GM12878 (cell line): ENCODE measurements around the gene RNPC3. TPM values are rescaled to one million over a fixed set of nuclear protein-coding genes. Genes with fewer than 3 reads are reported as not detected.
"Not testable (repeated sequence)": the region's sequence is repeated elsewhere in the genome, so short reads cannot be mapped to it uniquely, and the experiment has no call there.

Source experiments
- ATAC-seq: fragments of 200-7000 bp; cut with Tn5 transposase; 3 replicates; pipeline ENCODE4 v1.9.1; 2020; ENCODE audit warnings: mild to moderate bottlenecking, moderate library complexity
- BruUV-seq: library from RNA; stranded (reverse); fragments of 400-500 nt; replicated peaks from 2 replicates; lab custom pipeline; 2021; lab: Mats Ljungman, UMichigan
- CTCF ChIA-PET: fragments of 300-600 bp; sonication (Branson Sonifier 250); formaldehyde crosslinking; extraction: SDS; loops from one replicate; lab custom pipeline; 2021; ENCODE audit warnings: inconsistent platforms; lab: Yijun Ruan, JAX
- POLR2A ChIA-PET: fragments of 350-600 bp; formaldehyde crosslinking; extraction: SDS; loops from one replicate; lab custom pipeline; 2021; ENCODE audit warnings: inconsistent platforms; lab: Charles Lee
- RAD21 ChIA-PET: fragments of 300-600 bp; sonication (Branson Sonifier 250); formaldehyde crosslinking; loops from one replicate; lab custom pipeline; 2023; ENCODE audit warnings: antibody characterized with exemption; ENCODE audit not compliant: unreplicated experiment; lab: Charles Lee
- SMC1A ChIA-PET: fragments of 300-600 bp; sonication (Branson Sonifier 250); formaldehyde crosslinking; loops from one replicate; lab custom pipeline; 2023; ENCODE audit not compliant: unreplicated experiment, uncharacterized antibody; lab: Charles Lee
- DNase-seq: peaks from one replicate; pipeline ENCODE4 v3.0.0-alpha.2; 2011; ENCODE audit warnings: low read depth, low spot score
- FAIRE-seq: peaks from 3 replicates; lab custom pipeline; 2011; peaks lifted over from hg19 to GRCh38; lab: Jason Lieb, UNC
- H2AFZ ChIP-seq: 2 replicates; pipeline ENCODE4 v1.6.0; 2011; ENCODE audit warnings: low read depth, low read length, control low read depth; ENCODE audit not compliant: control insufficient read depth
- H3K27ac ChIP-seq: 2 replicates; pipeline ENCODE4 v1.5.1; 2011; ENCODE audit warnings: control low read depth; ENCODE audit not compliant: control insufficient read depth, insufficient read depth
- H3K27me3 ChIP-seq, 2 experiments: replicated peaks in 1 of 2; 2 replicates each; pipeline versions ENCODE4 v1.6.0 to v1.6.1; 2011; ENCODE audit warnings: low read length in 1 of 2; ENCODE audit not compliant: control insufficient read depth in 2 of 2, insufficient read depth in 2 of 2
- H3K36me3 ChIP-seq, 2 experiments: 2 replicates each; pipeline ENCODE4 v1.5.1; 2011; ENCODE audit warnings: low read length in 1 of 2; ENCODE audit not compliant: control insufficient read depth in 2 of 2, insufficient read depth in 2 of 2
- H3K4me1 ChIP-seq: 2 replicates; pipeline ENCODE4 v1.6.1; 2011; ENCODE audit warnings: mild to moderate bottlenecking, low read length, moderate library complexity, mixed read lengths; ENCODE audit not compliant: control insufficient read depth, insufficient read depth
- H3K4me2 ChIP-seq: 2 replicates; pipeline ENCODE4 v1.6.0; 2011; ENCODE audit warnings: control low read depth; ENCODE audit not compliant: control insufficient read depth, insufficient read depth
- H3K4me3 ChIP-seq: fragments of 200-600 bp; sonication (generic); 2 replicates; pipeline ENCODE4 v1.5.1; 2016
- H3K79me2 ChIP-seq: 2 replicates; pipeline ENCODE4 v1.6.0; 2011; ENCODE audit warnings: low read length; ENCODE audit not compliant: control insufficient read depth, insufficient read depth
- H3K9ac ChIP-seq: 2 replicates; pipeline ENCODE4 v1.8.0; 2011; ENCODE audit warnings: low read length, control low read depth, mixed read lengths; ENCODE audit not compliant: control insufficient read depth, insufficient read depth
- H3K9me3 ChIP-seq: replicated peaks from 3 replicates; pipeline ENCODE4 v1.5.1; 2011; ENCODE audit warnings: mild to moderate bottlenecking, low read length; ENCODE audit not compliant: control insufficient read depth, insufficient read depth
- H4K20me1 ChIP-seq: 2 replicates; pipeline ENCODE4 v1.6.0; 2011; ENCODE audit not compliant: control insufficient read depth, insufficient read depth
- CHD1 ChIP-seq: IDR thresholded peaks from 2 replicates; pipeline ENCODE4 v1.6.1; 2012; ENCODE audit warnings: low read depth, low read length, improper control_type of control experiment
- HDAC2 ChIP-seq: fragments of 200-600 bp; sonication (generic); IDR thresholded peaks from 2 replicates; pipeline ENCODE4 v1.6.1; 2017
- JUNB ChIP-seq: IDR thresholded peaks from 2 replicates; pipeline ENCODE4 v1.6.1; 2016; ENCODE audit warnings: antibody characterized with exemption, mild to moderate bottlenecking
- MEF2A ChIP-seq: IDR thresholded peaks from 2 replicates; pipeline ENCODE4 v1.6.1; 2011; ENCODE audit warnings: low read depth, mild to moderate bottlenecking, low read length, moderate library complexity; ENCODE audit not compliant: insufficient read depth
- MEF2B ChIP-seq: fragments of 450-650 bp; IDR thresholded peaks from 2 replicates; pipeline ENCODE4 v1.6.1; 2018; ENCODE audit warnings: mild to moderate bottlenecking, moderate library complexity; ENCODE audit not compliant: partially characterized antibody, poor library complexity, severe bottlenecking
- NFIC ChIP-seq: IDR thresholded peaks from 2 replicates; pipeline ENCODE4 v1.6.1; 2012; ENCODE audit warnings: low read depth, mild to moderate bottlenecking, inconsistent platforms, low read length, moderate library complexity
- PAX5 ChIP-seq: IDR thresholded peaks from 2 replicates; pipeline ENCODE4 v1.6.1; 2011; ENCODE audit warnings: low read depth, low read length, borderline replicate concordance
- SMC3 ChIP-seq: IDR thresholded peaks from 2 replicates; pipeline ENCODE4 v1.6.1; 2011; ENCODE audit warnings: low read length, improper control_type of control experiment, borderline replicate concordance
- SREBF1 ChIP-seq: IDR thresholded peaks from 2 replicates; pipeline ENCODE4 v1.6.1; 2012; ENCODE audit warnings: mild to moderate bottlenecking, low read length
- ZBTB40 ChIP-seq: fragments of 450-650 bp; IDR thresholded peaks from 2 replicates; pipeline ENCODE4 v1.6.1; 2016; ENCODE audit warnings: mild to moderate bottlenecking, moderate library complexity, borderline replicate concordance
- WGBS: methylation state at CpG from one replicate; pipeline ENCODE4 v1.1.6; 2016; ENCODE audit warnings: low lambda C conversion rate; ENCODE audit not compliant: insufficient replicate concordance, insufficient coverage; ENCODE audit errors: missing lambda C conversion rate; 5-methylcytosine and 5-hydroxymethylcytosine counted together
- in situ Hi-C: fragments of 300-500 bp; cut with MboI; formaldehyde crosslinking; loops from 9 replicates; pipeline ENCODE4 v1.14.3; 2018; ENCODE audit warnings: mixed read lengths
- intact Hi-C: fragments of 100-400 bp; cut with micrococcal nuclease; formaldehyde crosslinking; loops from one replicate; pipeline ENCODE4 v1.14.2; 2022; ENCODE audit not compliant: unreplicated experiment
- polyA plus RNA-seq, 11 experiments: library from polyadenylated mRNA; depleted of rRNA in 4 of 11; unstranded in 6 of 11; stranded (reverse) in 5 of 11; fragments of >200 nt; fragmentation: Nextera tagmentation in 4 of 11; fragmentation: Illumina TruSeq in 1 of 11; extraction: Ambion mirVana in 4 of 11; extraction: Trizol in 1 of 11; gene quantifications; 1 replicate in 1 of 11; 2 replicates in 10 of 11; pipeline versions ENCODE4 v1.2.1 to v1.2.3, GENCODE V29; 2011 to 2016; ENCODE audit warnings: inconsistent platforms in 2 of 11, missing spikeins in 2 of 11, low read depth in 1 of 11
- total RNA-seq, 4 experiments: library from RNA; depleted of rRNA in 3 of 4; stranded (reverse); fragments of >200 nt in 3 of 4; fragmentation: Illumina TruSeq in 1 of 4; extraction: Trizol in 1 of 4; gene quantifications; 2 replicates each; pipeline versions ENCODE4 v1.2.1 to v1.2.3, GENCODE V29; 2013 to 2021

RNPC3 gene
- total and polyA plus RNA-seq, 10 of the 15 experiments (the other 5 are each of a cell fraction or from before 2014, with no cell fraction given): 11.4 to 53.7 (median 22.7) TPM

DNA sequence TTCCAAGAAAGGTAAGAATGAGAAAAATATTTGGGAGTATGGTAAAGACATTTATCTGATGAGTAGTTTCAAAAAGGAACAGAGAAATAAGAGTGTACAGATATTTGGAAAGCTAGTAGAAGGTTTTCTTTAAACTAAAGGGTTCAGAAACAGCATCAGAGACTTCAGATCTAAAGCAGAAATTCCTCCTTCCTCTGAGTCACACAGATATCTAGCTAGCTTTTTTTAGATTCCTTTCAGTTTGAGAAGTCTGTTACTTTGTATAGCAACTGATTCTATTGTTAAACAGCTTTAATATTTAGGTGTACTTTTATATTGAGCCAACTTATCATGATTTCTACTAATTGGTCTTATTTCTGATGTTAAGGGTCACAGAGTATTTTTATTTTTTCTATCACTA is 50.6 kb downstream of the RNPC3 start:
- Histone ChIP-seq H3K27ac (no peak overlapping the region), H3K4me1 (no peaks in the 10 kb centered on the region), H4K20me1 (no peaks in the 10 kb centered on the region), H3K4me2 (0 out of 2 replicates have a peak overlapping the region, but pooled peaks have one; percentile 44), H3K9ac (no peak overlapping the region), H3K9me3 (no peaks in the 10 kb centered on the region), H3K36me3 (no peaks in the 10 kb centered on the region), H3K4me3 (no peak overlapping the region), H3K27me3 (no peaks in the 10 kb centered on the region), H2AFZ (no peak overlapping the region), H3K79me2 (no peaks in the 10 kb centered on the region)
- in situ Hi-C loops: no loop called here
- ATAC-seq (no peak), FAIRE-seq (no peak), DNase-seq (no peak)
- BruUV-seq: no TSS peak
- RAD21 ChIA-PET: no interaction called here
- CTCF ChIA-PET: interaction anchor here (1.0 to 1.1 kb wide), 2 partner anchors 50 to 115 kb away, joined by 3 to 4 read pairs; no protein-coding TSS in a partner anchor
- intact Hi-C loops: no loop called here
- TF ChIP-seq PAX5 (no peak), ZBTB40 (no peak), SREBF1 (no peak), NFIC (peak; percentile 59; the same call in 1 of the 2 replicates), MEF2B (peak; percentile 21), JUNB (peak; percentile 36), HDAC2 (no peak), MEF2A (peak; percentile 73), SMC3 (no peak), CHD1 (no peak)
- POLR2A ChIA-PET: no interaction called here
- SMC1A ChIA-PET: interaction anchor here (1.0 to 1.6 kb wide), 2 partner anchors 9 to 13 kb away, joined by 3 to 7 read pairs; no protein-coding TSS in a partner anchor

GRCh38 chr1:103576784-103577183 is 51.3 kb downstream of the RNPC3 start:
- H3K4me2 ChIP-seq, H3K4me3 ChIP-seq, H3K27ac ChIP-seq, H3K27me3 ChIP-seq, H4K20me1 ChIP-seq, BruUV-seq, RAD21 ChIA-PET, H2AFZ ChIP-seq, in situ Hi-C loops, ATAC-seq, FAIRE-seq, POLR2A ChIA-PET, H3K9ac ChIP-seq, H3K4me1 ChIP-seq, H3K36me3 ChIP-seq, H3K9me3 ChIP-seq, H3K79me2 ChIP-seq, intact Hi-C loops, DNase-seq: not testable (repeated sequence)
- 97% methylated on average over 5 of the region's 5 CpGs for WGBS
- CTCF ChIA-PET: interaction anchor here (1.0 to 1.1 kb wide), 2 partner anchors 51 to 116 kb away, joined by 3 to 4 read pairs; no protein-coding TSS in a partner anchor
- SMC1A ChIA-PET: interaction anchor here (1.6 kb wide), 1 partner anchor 14 kb away, joined by 7 read pairs; no protein-coding TSS in a partner anchor
